Psoas muscle (tissue), 8 donors: ENCODE data around the gene PTPRD. TPM values are rescaled to one million over a fixed set of nuclear protein-coding genes. Genes with fewer than 3 reads are reported as not detected.
A peak's percentile ranks its signal among the peaks of the same experiment; 100 is the strongest.

ENCODE experiments used
- ATAC-seq, 4 donors: fragments of 200-7000 bp; cut with Tn5 transposase; one replicate each; pipeline ENCODE4 v1.9.1; 2020; ENCODE audit warnings: moderate library complexity in 3 of 4, mild to moderate bottlenecking in 2 of 4
- DNase-seq, 2 donors: peaks; one replicate each; pipeline ENCODE4 v3.0.0-alpha.2; 2020
- H3K27ac ChIP-seq: fragments of 200-600 bp; one replicate; pipeline ENCODE4 v1.8.0; 2022
- H3K27me3 ChIP-seq, 3 donors: fragments of 200-600 bp in 1 of 3; one replicate each; pipeline versions ENCODE4 v1.6.1 to v1.8.0; 2013 to 2022; ENCODE audit warnings: low read length in 2 of 3, mild to moderate bottlenecking in 2 of 3, moderate library complexity in 1 of 3; ENCODE audit not compliant: insufficient read depth in 3 of 3
- H3K36me3 ChIP-seq, 2 donors: fragments of 200-600 bp in 1 of 2; one replicate each; pipeline versions ENCODE4 v1.6.1 to v1.8.0; 2013 to 2022; ENCODE audit warnings: low read depth in 1 of 2, mild to moderate bottlenecking in 1 of 2, moderate library complexity in 1 of 2; ENCODE audit not compliant: insufficient read depth in 1 of 2
- H3K4me1 ChIP-seq: fragments of 200-600 bp; one replicate; pipeline ENCODE4 v1.8.0; 2022
- H3K4me3 ChIP-seq: fragments of 200-600 bp; one replicate; pipeline ENCODE4 v1.8.0; 2022; ENCODE audit warnings: mild to moderate bottlenecking
- H3K9me3 ChIP-seq: fragments of 200-600 bp; one replicate; pipeline ENCODE4 v1.8.0; 2022
- CTCF ChIP-seq: fragments of 200-600 bp; IDR thresholded peaks from one replicate; pipeline ENCODE4 v1.8.0; 2022; ENCODE audit warnings: antibody characterized with exemption
- WGBS, 3 donors: extraction: QIAGEN DNeasy Blood & Tissue Kit; methylation state at CpG; one replicate each; pipeline versions ENCODE4 v1.1.6 to v1.1.7; 2013; 5-methylcytosine and 5-hydroxymethylcytosine counted together
- intact Hi-C, 2 donors: fragments of 100-400 bp; cut with DNase I; formaldehyde crosslinking; loops; one replicate each; pipeline versions ENCODE4 v1.11.0 to v1.14.2; 2022
- polyA plus RNA-seq, 3 donors: library from polyadenylated mRNA; stranded (reverse); fragments of 200-250 nt; gene quantifications; one replicate each; pipeline ENCODE4 v1.2.3, GENCODE V29; 2013
- total RNA-seq, 4 donors: library from RNA; stranded (reverse); fragmentation: NEBNext Ultra II Directional in 2 of 4; extraction: Animal tissue kit (Norgen Biotek cat#: 25700) in 2 of 4; gene quantifications; one replicate each; pipeline versions ENCODE4 v1.2.1 to v1.2.4, GENCODE V29; 2021 to 2023
- donor health status: healthy with polysubstance abuse.
- donor health status: DM: no; HTN: no; CAD: no; lungs with moderate emphysema.
- donor health status: Bipolar disorder and iron deficiency.
- donor health status: healthy.
- donor health status: DM: yes; HTN: yes; CAD: no.
- donor health status: DM: no; HTN: no; CAD: no.
- donor health status: DM: no; HTN: no; CAD: no.
- donor health status: DM: yes; HTN: yes; CAD: no.

Gene PTPRD
- total and polyA plus RNA-seq, 7 donors, result 0.44 to 3.1 (median 0.91) TPM

- TF ChIP-seq CTCF, result no peak
- DNase-seq, result no peak
- H3K9me3 ChIP-seq, result peaks cover 15% of the 10 kb centered on the region
- no peak for ATAC-seq
- 73 to 81% (median 78%) methylated on average over 1 of the region's 1 CpG for WGBS, 3 donors
- no peaks in the 10 kb centered on the region for H3K27me3 ChIP-seq
- no peaks in the 10 kb centered on the region for H3K4me1 ChIP-seq
- no peak overlapping the region for H3K4me3 ChIP-seq
- no peaks in the 10 kb centered on the region for H3K36me3 ChIP-seq
- intact Hi-C loops, result no loop called here
- H3K27ac ChIP-seq, result no peak overlapping the region
These were observed 36.3 kb upstream of the PTPRD start for GRCh38 chr9:10649076-10649475.

GRCh38 chr9:10633785-10634184 is 21.0 kb upstream of the PTPRD start:
- Histone ChIP-seq H3K27me3 (no peaks in the 10 kb centered on the region), H3K36me3 (no peaks in the 10 kb centered on the region), H3K9me3 (no peaks in the 10 kb centered on the region), H3K4me1 (no peaks in the 10 kb centered on the region), H3K27ac (no peak overlapping the region), H3K4me3 (no peak overlapping the region)
- ATAC-seq (no peak), DNase-seq (no peak)
- 87% methylated on average over 3 of the region's 3 CpGs for WGBS, 3 donors
- intact Hi-C loops, result no loop called here
- TF ChIP-seq CTCF, result no peak

- Histone ChIP-seq H3K9me3 (no peaks in the 10 kb centered on the region), H3K27ac (no peak overlapping the region), H3K4me1 (no peaks in the 10 kb centered on the region), H3K36me3 (no peaks in the 10 kb centered on the region), H3K27me3 (peaks cover 0 to 41% (median 14%) of the 10 kb centered on the region in 3 donors), H3K4me3 (no peak overlapping the region)
- WGBS, 3 donors, result 48 to 57% (median 51%) methylated on average over 9 of the region's 9 CpGs
- DNase-seq, result no peak
- no peak for TF ChIP-seq CTCF
- ATAC-seq, result no peak
- intact Hi-C loops, result no loop called here
These were observed 1.5 kb upstream of the PTPRD start for GRCh38 chr9:10614196-10614800.

- Histone ChIP-seq H3K9me3 (no peaks in the 10 kb centered on the region), H3K27me3 (peaks cover 0 to 41% (median 14%) of the 10 kb centered on the region in 3 donors), H3K36me3 (no peaks in the 10 kb centered on the region), H3K4me1 (no peaks in the 10 kb centered on the region), H3K4me3 (peak overlapping the region; percentile 52), H3K27ac (no peak overlapping the region)
- WGBS, 3 donors, result 4 to 7% (median 6%) methylated on average over 13 of the region's 13 CpGs
- no peak for TF ChIP-seq CTCF
- intact Hi-C loops, result no loop called here
- ATAC-seq, result no peak
- DNase-seq, result no peak
These were observed 617 bp upstream of the PTPRD start for GRCh38 chr9:10613419-10613818.

- no peak for TF ChIP-seq CTCF
- ATAC-seq, result no peak
- Histone ChIP-seq H3K9me3 (no peaks in the 10 kb centered on the region), H3K4me1 (no peaks in the 10 kb centered on the region), H3K4me3 (no peak overlapping the region), H3K36me3 (no peaks in the 10 kb centered on the region), H3K27me3 (peaks cover 0 to under 1% (median 0%) of the 10 kb centered on the region in 3 donors), H3K27ac (no peak overlapping the region)
- intact Hi-C loops, result no loop called here
- no peak for DNase-seq
- 76 to 80% (median 79%) methylated on average over 4 of the region's 4 CpGs for WGBS, 3 donors
These were observed 7.4 kb downstream of the PTPRD start for GRCh38 chr9:10605388-10605787.
